GM18951 (cell line): ENCODE results near the gene RNF10.
A peak's percentile ranks its signal among the peaks of the same experiment; 100 is the strongest.
"Not testable (repeated sequence)": the region's sequence is repeated elsewhere in the genome, so short reads cannot be mapped to it uniquely, and the experiment has no call there.

Experiments used
- POLR2A ChIP-seq: IDR thresholded peaks from 4 replicates; pipeline ENCODE4 v1.6.1; 2011; ENCODE audit warnings: mild to moderate bottlenecking; ENCODE audit not compliant: insufficient read length, insufficient read depth; ENCODE audit errors: extremely low read depth
- in situ Hi-C: fragments of 300-500 bp; cut with MboI; formaldehyde crosslinking; loops from one replicate; pipeline ENCODE4 v1.12.0; 2022; ENCODE audit warnings: low sequenced_read_pairs, mixed read lengths, inconsistent platforms; ENCODE audit not compliant: unreplicated experiment

Gene RNF10

DNA sequence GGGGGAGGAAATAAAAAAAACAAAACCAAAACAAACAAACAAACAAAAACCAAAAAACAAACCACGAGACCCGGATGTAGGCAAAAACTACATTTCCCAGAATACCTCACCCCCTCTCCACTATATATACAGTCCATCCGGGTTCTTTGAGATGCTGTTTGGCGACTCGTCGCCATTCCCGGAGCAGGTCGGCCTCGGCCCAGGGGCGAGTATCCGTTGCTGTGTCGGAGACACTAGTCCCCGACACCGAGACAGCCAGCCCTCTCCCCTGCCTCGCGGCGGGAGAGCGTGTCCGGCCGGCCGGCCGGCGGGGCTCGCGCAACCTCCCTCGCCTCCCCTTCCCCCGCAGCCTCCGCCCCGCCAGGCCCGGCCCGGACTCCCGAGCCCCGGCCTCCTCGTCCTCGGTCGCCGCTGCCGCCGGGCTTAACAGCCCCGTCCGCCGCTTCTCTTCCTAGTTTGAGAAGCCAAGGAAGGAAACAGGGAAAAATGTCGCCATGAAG, at the start of gene RNF10:
TSS of gene RNF10 (plus strand) at position 154 of the 500 bp plus-strand sequence. CDS start 456 bp downstream, outside the sequence.
- in situ Hi-C loops: no loop called here
- peak; percentile 97 for TF ChIP-seq POLR2A

GRCh38 chr12:120485961-120486881, 47.9 kb upstream of the RNF10 start:
- TF ChIP-seq POLR2A: no peak
- in situ Hi-C loops: no loop called here

DNA sequence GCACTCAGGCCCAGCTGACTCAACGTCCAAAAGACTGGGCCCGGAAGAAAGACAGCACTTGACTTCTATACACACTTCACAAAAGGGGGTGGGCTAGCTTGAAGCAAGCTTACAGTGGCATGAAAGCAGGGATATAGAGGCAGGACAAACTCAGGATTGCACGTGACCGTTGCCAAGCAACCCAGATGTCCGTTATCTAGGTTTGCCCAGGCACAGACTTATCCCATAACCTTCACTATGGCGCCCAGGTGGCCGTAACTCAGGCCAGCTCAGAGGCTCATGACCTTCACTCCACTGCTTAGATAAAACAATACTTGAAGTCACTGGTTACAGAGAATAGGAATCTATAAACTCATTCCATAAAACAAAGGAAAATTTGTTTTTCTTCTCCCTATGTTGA, 46.6 kb upstream of the RNF10 start:
- in situ Hi-C loops: not testable (repeated sequence)

- no peak for TF ChIP-seq POLR2A
- in situ Hi-C loops: no loop called here
Observed at GRCh38 chr12:120488057-120488640, 46.0 kb upstream of the RNF10 start.

DNA sequence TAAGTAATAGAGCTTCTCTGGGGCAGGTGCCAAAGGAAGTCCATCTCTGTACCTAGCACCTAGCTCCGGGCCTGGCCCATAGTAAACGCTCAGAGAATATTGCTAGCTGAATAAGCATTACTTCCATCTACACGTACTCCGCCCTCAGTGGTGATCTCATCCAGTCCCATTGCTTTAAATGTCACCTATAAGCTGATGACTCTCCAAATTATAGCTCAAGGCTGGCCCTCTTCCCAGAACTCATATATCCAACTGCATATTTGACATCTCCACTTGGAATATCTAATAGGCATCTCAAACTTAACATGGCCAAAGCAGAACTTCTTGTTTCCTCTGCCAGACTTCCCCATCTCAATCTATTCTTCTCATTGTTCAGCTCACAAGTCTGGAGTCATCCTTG, 45.1 kb upstream of the RNF10 start:
- in situ Hi-C loops: no loop called here
- TF ChIP-seq POLR2A: no peak

DNA sequence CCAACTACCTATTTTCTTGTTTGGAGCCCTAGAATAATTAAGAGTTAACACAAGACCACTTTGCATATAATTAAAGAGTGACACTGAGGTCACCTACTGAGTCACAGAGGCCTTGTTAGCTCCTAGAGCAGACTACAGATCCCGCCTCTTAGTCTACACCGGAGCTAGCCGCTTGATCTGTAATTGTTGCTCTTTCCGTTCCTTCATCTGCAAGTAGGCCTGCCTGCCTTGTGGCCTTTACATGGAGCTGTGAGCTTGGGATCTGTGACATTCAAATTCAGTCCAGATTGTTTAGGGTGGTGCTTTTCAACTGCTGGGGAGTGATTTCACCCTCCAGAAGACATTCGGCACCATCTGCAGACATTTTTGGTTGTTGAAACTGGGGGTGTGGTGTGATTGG, 43.8 kb upstream of the RNF10 start:
- in situ Hi-C loops: no loop called here
- no peak for TF ChIP-seq POLR2A

- in situ Hi-C loops: no loop called here
- no peak for TF ChIP-seq POLR2A
Observed at GRCh38 chr12:120490833-120491512, 43.2 kb upstream of the RNF10 start.

DNA sequence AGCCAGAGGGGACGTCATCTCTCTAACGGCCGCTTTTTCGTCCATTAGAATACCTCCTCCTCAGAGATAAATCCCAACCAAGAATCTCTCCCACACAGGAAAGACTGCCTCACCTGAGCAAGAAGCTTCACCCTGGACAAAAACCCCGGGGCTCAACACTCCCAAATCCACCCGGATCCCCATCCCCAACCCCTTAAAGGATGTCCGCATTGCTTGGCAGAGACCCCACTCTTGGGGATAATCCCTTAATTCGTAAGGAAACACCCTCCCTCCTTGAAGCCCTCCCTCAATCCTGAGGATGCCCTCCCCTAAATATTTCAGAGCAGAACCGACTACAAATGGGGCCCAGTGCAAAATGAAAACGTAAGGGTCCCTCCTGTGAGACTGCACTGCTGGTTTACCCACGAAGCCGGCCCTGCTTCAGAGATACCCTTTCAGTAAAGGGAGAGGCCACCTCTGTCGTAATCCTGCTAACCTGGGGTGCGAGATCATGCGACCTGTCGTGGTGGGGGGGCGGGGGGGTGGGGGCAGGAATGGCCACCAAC, 38.9 kb upstream of the RNF10 start:
- in situ Hi-C loops: no loop called here
- no peak for TF ChIP-seq POLR2A

GRCh38 chr12:120495731-120496412, 38.3 kb upstream of the RNF10 start, which contains the start of gene DYNLL1:
Gene DYNLL1, plus strand, starts transcription at chr12:120496113. Its CDS starts 309 bp downstream, at chr12:120496422.
- peak; percentile 98 for TF ChIP-seq POLR2A
- in situ Hi-C loops: no loop called here

DNA sequence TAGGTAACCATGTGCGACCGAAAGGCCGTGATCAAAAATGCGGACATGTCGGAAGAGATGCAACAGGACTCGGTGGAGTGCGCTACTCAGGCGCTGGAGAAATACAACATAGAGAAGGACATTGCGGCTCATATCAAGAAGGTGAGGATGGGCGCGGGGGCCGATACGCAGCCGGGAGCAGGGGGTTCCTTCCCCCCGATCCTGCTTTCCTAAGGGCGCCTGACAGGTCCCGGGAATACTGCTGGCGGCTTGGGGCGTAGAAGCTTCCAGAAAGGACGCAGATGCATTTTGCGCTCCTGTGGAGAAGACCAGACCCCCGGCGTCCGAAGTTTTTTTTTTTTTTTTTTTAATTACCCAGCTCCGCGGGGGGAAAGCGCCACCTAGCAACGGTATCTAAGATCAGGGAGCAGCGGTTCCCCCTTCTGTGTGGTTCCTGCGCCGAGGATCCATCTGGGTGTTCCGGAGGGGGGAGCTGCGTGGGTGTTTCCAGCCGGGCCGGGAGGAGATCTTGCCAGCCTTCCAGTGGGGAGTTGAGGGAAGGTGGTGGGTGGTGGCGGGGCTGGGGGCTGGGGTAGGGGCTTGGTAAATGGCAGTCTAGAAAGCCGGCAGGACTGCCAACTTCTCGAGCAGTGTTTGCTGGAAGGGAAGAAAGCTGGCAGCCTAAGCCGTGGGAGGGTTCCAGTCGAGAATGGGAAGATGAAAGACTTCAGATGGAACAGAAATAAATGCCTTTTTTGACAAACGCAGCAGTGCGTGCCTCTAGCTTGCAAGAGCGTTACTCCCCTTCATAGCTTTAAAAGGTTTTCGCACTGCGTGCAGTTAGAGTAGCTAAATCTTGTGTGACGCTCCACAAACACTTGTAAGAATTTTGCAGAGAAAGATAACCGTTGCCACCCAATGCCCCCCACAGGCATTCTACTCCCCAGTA, 37.5 kb upstream of the RNF10 start:
- in situ Hi-C loops: no loop called here
- TF ChIP-seq POLR2A: no peak

DNA sequence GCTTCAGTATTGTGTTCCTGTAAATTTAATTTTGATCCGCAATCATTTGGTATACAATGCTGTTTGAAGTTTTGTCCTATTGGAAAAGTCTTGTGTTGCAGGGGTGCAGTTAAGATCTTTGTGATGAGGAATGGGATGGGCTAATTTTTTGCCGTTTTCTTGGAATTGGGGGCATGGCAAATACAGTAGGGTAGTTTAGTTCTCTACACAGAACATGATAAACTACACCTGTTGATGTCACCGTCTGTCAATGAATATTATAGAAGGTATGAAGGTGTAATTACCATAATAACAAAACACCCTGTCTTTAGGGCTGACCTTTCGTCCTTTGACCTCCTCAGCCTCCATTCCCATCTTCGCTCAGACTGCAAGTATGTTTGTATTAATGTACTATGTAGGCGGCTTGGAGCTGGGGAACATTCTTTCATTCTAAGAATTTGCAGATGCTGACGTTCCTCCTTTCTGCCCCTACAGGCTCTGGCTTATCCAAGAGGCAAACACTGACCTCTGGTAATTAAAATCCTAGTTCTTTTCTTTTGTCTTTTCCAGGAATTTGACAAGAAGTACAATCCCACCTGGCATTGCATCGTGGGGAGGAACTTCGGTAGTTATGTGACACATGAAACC, 36.5 kb upstream of the RNF10 start:
- in situ Hi-C loops: no loop called here

More for the DNA sequence above, 36.5 kb upstream of the RNF10 start:
- TF ChIP-seq POLR2A: no peak
